ENCODE results near the gene PPP1R37. TPM values are rescaled to one million over a fixed set of nuclear protein-coding genes. Genes with fewer than 3 reads are reported as not detected.

PPP1R37 gene
- total and polyA plus RNA-seq, 2 of the 13 experiments (the other 11 are each of a cell fraction or from before 2014, with no cell fraction given), result 9.0 to 14.3 TPM

DNA sequence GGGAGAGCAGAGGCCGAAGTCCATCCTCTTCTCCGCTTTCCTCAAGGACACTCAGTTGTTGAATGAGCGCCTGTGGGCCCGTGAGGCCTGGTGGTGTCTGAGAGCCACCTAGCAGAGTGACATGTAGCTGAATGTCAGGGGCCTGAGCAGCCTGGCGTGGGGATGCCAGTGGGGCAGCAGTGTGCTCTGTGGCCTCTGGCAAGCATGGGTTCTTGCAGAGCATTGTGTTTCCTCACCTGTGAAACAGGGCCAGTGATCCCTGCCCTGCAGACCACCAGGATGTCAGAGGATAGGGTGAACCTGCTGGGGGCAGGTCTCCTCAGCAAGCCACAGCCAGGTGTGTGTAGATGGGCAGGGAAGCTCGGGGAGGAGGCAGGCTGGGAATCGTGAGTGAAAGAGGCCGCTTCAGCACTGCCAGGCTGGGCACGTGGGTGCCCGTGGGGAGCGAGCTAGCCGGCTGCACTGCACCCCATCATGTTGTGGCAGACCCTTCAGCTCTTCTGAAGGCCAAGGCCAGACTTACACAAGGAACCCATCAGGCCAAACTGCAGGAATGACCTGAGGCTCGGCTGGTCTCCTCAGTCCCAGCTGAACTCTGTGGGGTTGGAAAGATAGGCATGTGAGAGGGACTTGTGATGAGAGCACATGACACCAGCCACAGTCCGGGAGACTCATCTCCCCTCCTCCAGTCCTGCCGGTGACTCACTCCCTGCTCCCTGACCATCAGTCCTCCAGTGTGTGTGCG lies 5.0 kb downstream of the PPP1R37 start (continued):
- TF ChIP-seq MED1 (CRISPR knock-in tag; IDR thresholded peaks at IDR 0.05) (peak; percentile 44), ZNF282 (IDR thresholded peaks at IDR 0.05; ENCODE audit: partially characterized antibody) (no peak), GFI1 (CRISPR knock-in tag; IDR thresholded peaks at IDR 0.05; ENCODE audit: borderline replicate concordance) (no peak), THAP11 (CRISPR knock-in tag; IDR thresholded peaks at IDR 0.05) (peak; percentile 5; the same call in 1 of the 2 replicates), TARDBP (CRISPR knock-in tag; IDR thresholded peaks at IDR 0.05) (peak; percentile 70; the same call in 1 of the 2 replicates), ARNT2 (CRISPR knock-in tag; IDR thresholded peaks at IDR 0.05; ENCODE audit: low read depth) (no peak), ERF (CRISPR knock-in tag; IDR thresholded peaks at IDR 0.05) (no peak), SNRNP70 (IDR thresholded peaks at IDR 0.05; ENCODE audit: low read depth, low read length) (no peak), ZNF296 (CRISPR knock-in tag; conservative IDR thresholded peaks at IDR 0.05) (no peak), WIZ (CRISPR knock-in tag; IDR thresholded peaks at IDR 0.05) (no peak), YEATS2 (CRISPR knock-in tag; IDR thresholded peaks at IDR 0.05; ENCODE audit: borderline replicate concordance) (peak; percentile 42; the same call in 1 of the 2 replicates), ZBTB3 (CRISPR knock-in tag; IDR thresholded peaks at IDR 0.05; ENCODE audit: borderline replicate concordance, low read depth) (no peak), ZNF768 (CRISPR knock-in tag; IDR thresholded peaks at IDR 0.05) (no peak), NPAS2 (CRISPR knock-in tag; IDR thresholded peaks at IDR 0.05; ENCODE audit: borderline replicate concordance) (no peak), MTA1 (CRISPR knock-in tag; IDR thresholded peaks at IDR 0.05; ENCODE audit: borderline replicate concordance) (peak; percentile 25; the same call in 1 of the 2 replicates), GABPA (IDR thresholded peaks at IDR 0.05; ENCODE audit: low read depth, low read length) (no peak), GABPA (CRISPR knock-in tag; IDR thresholded peaks at IDR 0.05; ENCODE audit: low read depth) (no peak), ZNF674 (CRISPR knock-in tag; IDR thresholded peaks at IDR 0.05; ENCODE audit: low read depth) (no peak), ZKSCAN8 (CRISPR knock-in tag; IDR thresholded peaks at IDR 0.05; ENCODE audit: borderline replicate concordance) (no peak), SSRP1 (CRISPR knock-in tag; IDR thresholded peaks at IDR 0.05) (no peak)
- TF ChIP-seq, protein P1, sequence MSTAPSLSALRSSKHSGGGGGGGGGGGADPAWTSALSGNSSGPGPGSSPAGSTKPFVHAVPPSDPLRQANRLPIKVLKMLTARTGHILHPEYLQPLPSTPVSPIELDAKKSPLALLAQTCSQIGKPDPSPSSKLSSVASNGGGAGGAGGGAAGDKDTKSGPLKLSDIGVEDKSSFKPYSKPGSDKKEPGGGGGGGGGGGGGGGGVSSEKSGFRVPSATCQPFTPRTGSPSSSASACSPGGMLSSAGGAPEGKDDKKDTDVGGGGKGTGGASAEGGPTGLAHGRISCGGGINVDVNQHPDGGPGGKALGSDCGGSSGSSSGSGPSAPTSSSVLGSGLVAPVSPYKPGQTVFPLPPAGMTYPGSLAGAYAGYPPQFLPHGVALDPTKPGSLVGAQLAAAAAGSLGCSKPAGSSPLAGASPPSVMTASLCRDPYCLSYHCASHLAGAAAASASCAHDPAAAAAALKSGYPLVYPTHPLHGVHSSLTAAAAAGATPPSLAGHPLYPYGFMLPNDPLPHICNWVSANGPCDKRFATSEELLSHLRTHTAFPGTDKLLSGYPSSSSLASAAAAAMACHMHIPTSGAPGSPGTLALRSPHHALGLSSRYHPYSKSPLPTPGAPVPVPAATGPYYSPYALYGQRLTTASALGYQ (CRISPR knock-in tag; IDR thresholded peaks at IDR 0.05), result no peak
- TF ChIP-seq, protein P2, sequence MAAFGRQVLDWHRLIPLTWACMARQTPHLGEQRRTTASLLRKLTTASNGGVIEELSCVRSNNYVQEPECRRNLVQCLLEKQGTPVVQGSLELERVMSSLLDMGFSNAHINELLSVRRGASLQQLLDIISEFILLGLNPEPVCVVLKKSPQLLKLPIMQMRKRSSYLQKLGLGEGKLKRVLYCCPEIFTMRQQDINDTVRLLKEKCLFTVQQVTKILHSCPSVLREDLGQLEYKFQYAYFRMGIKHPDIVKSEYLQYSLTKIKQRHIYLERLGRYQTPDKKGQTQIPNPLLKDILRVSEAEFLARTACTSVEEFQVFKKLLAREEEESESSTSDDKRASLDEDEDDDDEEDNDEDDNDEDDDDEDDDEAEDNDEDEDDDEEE (CRISPR knock-in tag; IDR thresholded peaks at IDR 0.05), result no peak
- TF ChIP-seq, protein P3, sequence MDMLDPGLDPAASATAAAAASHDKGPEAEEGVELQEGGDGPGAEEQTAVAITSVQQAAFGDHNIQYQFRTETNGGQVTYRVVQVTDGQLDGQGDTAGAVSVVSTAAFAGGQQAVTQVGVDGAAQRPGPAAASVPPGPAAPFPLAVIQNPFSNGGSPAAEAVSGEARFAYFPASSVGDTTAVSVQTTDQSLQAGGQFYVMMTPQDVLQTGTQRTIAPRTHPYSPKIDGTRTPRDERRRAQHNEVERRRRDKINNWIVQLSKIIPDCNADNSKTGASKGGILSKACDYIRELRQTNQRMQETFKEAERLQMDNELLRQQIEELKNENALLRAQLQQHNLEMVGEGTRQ (IDR thresholded peaks at IDR 0.05; ENCODE audit: low read depth, low read length), result peak; percentile 64; the same call in 1 of the 2 replicates
- TF ChIP-seq, protein P3 (CRISPR knock-in tag; IDR thresholded peaks at IDR 0.05; ENCODE audit: borderline replicate concordance), result no peak
- TF ChIP-seq, protein P4, sequence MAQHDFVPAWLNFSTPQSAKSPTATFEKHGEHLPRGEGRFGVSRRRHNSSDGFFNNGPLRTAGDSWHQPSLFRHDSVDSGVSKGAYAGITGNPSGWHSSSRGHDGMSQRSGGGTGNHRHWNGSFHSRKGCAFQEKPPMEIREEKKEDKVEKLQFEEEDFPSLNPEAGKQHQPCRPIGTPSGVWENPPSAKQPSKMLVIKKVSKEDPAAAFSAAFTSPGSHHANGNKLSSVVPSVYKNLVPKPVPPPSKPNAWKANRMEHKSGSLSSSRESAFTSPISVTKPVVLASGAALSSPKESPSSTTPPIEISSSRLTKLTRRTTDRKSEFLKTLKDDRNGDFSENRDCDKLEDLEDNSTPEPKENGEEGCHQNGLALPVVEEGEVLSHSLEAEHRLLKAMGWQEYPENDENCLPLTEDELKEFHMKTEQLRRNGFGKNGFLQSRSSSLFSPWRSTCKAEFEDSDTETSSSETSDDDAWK (CRISPR knock-in tag; IDR thresholded peaks at IDR 0.05), result no peak

Data from HepG2 (cell line).